ENCODE results near the gene RAP2A. TPM values are rescaled to one million over a fixed set of nuclear protein-coding genes. Genes with fewer than 3 reads are reported as not detected.

RAP2A gene
- total RNA-seq, 1 donor from 2014 or later = 19.6 TPM

DNA sequence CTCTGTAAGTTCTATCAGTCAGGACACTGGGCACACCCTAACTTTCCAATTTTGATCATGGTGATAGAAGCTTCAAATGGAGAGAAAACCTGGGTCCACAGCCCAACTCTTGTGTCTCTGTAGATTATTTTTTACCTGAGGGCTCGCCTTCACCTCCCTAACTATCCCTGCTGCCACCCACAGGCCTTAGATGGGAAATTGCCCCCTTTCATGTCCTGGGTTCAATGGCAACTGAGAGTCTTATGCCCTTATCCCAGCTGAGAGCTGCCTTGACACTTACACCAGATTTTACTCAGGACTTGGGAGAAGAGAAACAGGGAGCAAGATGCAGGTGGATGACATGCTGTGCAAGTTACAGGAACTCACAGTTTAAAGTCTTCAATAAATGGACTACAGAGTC is 81.7 kb downstream of the RAP2A start:
- TF ChIP-seq POLR2AphosphoS5 (IDR thresholded peaks at IDR 0.05; ENCODE audit: insufficient read depth in 1 of 2, low read depth in 1 of 2) = no peak
- TF ChIP-seq, protein P1, sequence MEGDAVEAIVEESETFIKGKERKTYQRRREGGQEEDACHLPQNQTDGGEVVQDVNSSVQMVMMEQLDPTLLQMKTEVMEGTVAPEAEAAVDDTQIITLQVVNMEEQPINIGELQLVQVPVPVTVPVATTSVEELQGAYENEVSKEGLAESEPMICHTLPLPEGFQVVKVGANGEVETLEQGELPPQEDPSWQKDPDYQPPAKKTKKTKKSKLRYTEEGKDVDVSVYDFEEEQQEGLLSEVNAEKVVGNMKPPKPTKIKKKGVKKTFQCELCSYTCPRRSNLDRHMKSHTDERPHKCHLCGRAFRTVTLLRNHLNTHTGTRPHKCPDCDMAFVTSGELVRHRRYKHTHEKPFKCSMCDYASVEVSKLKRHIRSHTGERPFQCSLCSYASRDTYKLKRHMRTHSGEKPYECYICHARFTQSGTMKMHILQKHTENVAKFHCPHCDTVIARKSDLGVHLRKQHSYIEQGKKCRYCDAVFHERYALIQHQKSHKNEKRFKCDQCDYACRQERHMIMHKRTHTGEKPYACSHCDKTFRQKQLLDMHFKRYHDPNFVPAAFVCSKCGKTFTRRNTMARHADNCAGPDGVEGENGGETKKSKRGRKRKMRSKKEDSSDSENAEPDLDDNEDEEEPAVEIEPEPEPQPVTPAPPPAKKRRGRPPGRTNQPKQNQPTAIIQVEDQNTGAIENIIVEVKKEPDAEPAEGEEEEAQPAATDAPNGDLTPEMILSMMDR (IDR thresholded peaks at IDR 0.05) = no peak
- TF ChIP-seq POLR2A (IDR thresholded peaks at IDR 0.05) = no peak
- H3K4me3 ChIP-seq = no peak overlapping the region
- H3K27ac ChIP-seq = no peak overlapping the region
- intact Hi-C loops (cut with DNase I) = no loop called here
- DNase-seq (ENCODE audit: extremely low spot score in 2 of 2) = no peak
- no peaks in the 10 kb centered on the region for H3K36me3 ChIP-seq
- no peaks in the 10 kb centered on the region for H3K27me3 ChIP-seq
- no peaks in the 10 kb centered on the region for H3K4me1 ChIP-seq
- H3K9me3 ChIP-seq = no peaks in the 10 kb centered on the region

DNA sequence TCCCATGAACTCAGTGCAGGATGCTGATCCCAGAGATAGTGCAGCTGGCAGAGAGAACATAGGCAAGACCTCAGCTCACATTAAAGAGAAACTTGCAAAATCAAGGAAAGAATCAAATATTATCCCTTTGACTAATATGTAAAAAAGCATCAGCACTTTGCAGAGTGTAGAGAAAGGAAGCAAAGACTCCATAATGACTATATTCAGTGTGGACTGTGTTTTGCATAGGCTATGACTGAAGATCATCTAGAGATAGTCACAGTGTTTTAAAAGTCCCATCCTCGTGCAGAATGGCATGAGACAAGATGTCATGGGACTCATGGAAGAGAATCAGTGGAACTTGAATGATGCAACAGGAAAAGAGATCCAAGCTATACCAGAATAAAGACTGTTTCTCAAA is 84.0 kb downstream of the RAP2A start:
- no peak overlapping the region for H3K4me3 ChIP-seq
- TF ChIP-seq POLR2AphosphoS5 (IDR thresholded peaks at IDR 0.05; ENCODE audit: insufficient read depth in 1 of 2, low read depth in 1 of 2) = no peak
- TF ChIP-seq, protein P1 (IDR thresholded peaks at IDR 0.05) = no peak
- TF ChIP-seq POLR2A (IDR thresholded peaks at IDR 0.05) = no peak
- H3K36me3 ChIP-seq = no peaks in the 10 kb centered on the region
- H3K9me3 ChIP-seq = no peaks in the 10 kb centered on the region
- intact Hi-C loops (cut with DNase I) = no loop called here
- DNase-seq (ENCODE audit: extremely low spot score in 2 of 2) = no peak
- no peak overlapping the region for H3K27ac ChIP-seq
- no peaks in the 10 kb centered on the region for H3K4me1 ChIP-seq
- no peaks in the 10 kb centered on the region for H3K27me3 ChIP-seq

Small RNA genes lying within 50 kb of the gene (small RNA-seq; reads per million reads assigned to genes)
- not detected for gene AL442067.1

Other genes with a start within 250 kb of the RAP2A start
- 63.1 TPM for gene MBNL2, start 211.8 kb upstream of the RAP2A start, total RNA-seq